Measurements from ENCODE around the gene BTNL2. TPM values are rescaled to one million over a fixed set of nuclear protein-coding genes. Genes with fewer than 3 reads are reported as not detected.

BTNL2 gene
- total RNA-seq, 1 experiment from 2014 or later, result not detected

GRCh38 chr6:32369660-32370059, 37.3 kb downstream of the BTNL2 start:
- Histone ChIP-seq H4K5ac (ENCODE audit: insufficient read length, low read depth, low read length) (no peak overlapping the region), H3K18ac (ENCODE audit: insufficient read length, low read depth, low read length) (no peak overlapping the region), H3K4ac (ENCODE audit: low read depth, low read length) (no peak overlapping the region), H2BK15ac (ENCODE audit: low read depth, low read length) (no peak overlapping the region), H3K27me3 (ENCODE audit: insufficient read depth, low read length) (no peaks in the 10 kb centered on the region), H4K8ac (replicated peaks; ENCODE audit: insufficient read length, low read depth, low read length) (no peak overlapping the region), H3K79me2 (ENCODE audit: insufficient read depth, low read length) (no peaks in the 10 kb centered on the region), H3K9me3 (ENCODE audit: control insufficient read depth, low read depth, low read length) (no peaks in the 10 kb centered on the region), H2BK120ac (ENCODE audit: low read depth, low read length, poor library complexity, severe bottlenecking) (no peak overlapping the region), H2AFZ (ENCODE audit: low read length) (no peak overlapping the region), H4K20me1 (ENCODE audit: control insufficient read depth, insufficient read depth, insufficient read length) (no peaks in the 10 kb centered on the region), H3K79me1 (ENCODE audit: insufficient read depth, low read depth, low read length, poor library complexity, severe bottlenecking) (no peaks in the 10 kb centered on the region), H2BK20ac (ENCODE audit: low read depth, low read length, poor library complexity, severe bottlenecking) (no peak overlapping the region), H2BK12ac (ENCODE audit: insufficient read length, low read depth, low read length) (no peak overlapping the region), H4K91ac (ENCODE audit: insufficient read length, low read depth, low read length) (no peak overlapping the region), H3K23ac (ENCODE audit: insufficient read length, low read depth, low read length) (no peak overlapping the region), H3K56ac (ENCODE audit: insufficient read length, low read depth, low read length) (no peak overlapping the region), H3K4me2 (ENCODE audit: insufficient read depth, insufficient read length, low read length) (no peak overlapping the region), H3K9ac (ENCODE audit: extremely low read depth, insufficient read length, low read length) (no peak overlapping the region), H3K14ac (ENCODE audit: insufficient read depth, low read length) (no peak overlapping the region), H2AK5ac (ENCODE audit: insufficient read length, low read length) (no peak overlapping the region), H2BK5ac (ENCODE audit: insufficient read length, low read length) (no peak overlapping the region), H3T11ph (ENCODE audit: low read length) (no peak overlapping the region), H3K23me2 (ENCODE audit: insufficient read length, low read depth, low read length, poor library complexity, severe bottlenecking) (no peaks in the 10 kb centered on the region), H3K27ac (ENCODE audit: insufficient read length, low read depth, low read length) (no peak overlapping the region), H3K4me1 (ENCODE audit: insufficient read depth, low read length) (no peaks in the 10 kb centered on the region)
- no CpG with 5 or more reads among the region's 3 CpGs for WGBS (ENCODE audit: extremely low coverage, insufficient read length, low lambda C conversion rate)
- DNase-seq, result no peak
- 0 out of 4 replicates have a peak, but pooled peaks cover 0 to 3% of the 10 kb centered on the region in 2 experiments for H3K4me1 Mint-ChIP-seq
- no peak overlapping the region for H3K27ac Mint-ChIP-seq
- H3K27me3 Mint-ChIP-seq (ENCODE audit: low read depth), result peaks cover 2% of the 10 kb centered on the region
- no peak for TF ChIP-seq CTCF (conservative IDR thresholded peaks at IDR 0.05)
- H3K4me3 Mint-ChIP-seq, result no peak overlapping the region
- no peaks in the 10 kb centered on the region for H3K9me3 Mint-ChIP-seq
- no peaks in the 10 kb centered on the region for H3K36me3 Mint-ChIP-seq (ENCODE audit: insufficient read depth in 1 of 3, low read depth in 3 of 3)
